Measurements from ENCODE around the gene CACNA1F. TPM values are rescaled to one million over a fixed set of nuclear protein-coding genes. Genes with fewer than 3 reads are reported as not detected.

Gene CACNA1F
- total RNA-seq, 1 donor from 2014 or later, result 0.07 TPM

GRCh38 chrX:49208399-49208798, 24.7 kb downstream of the CACNA1F start:
- H3K27ac Mint-ChIP-seq, result no peak overlapping the region
- intact Hi-C loops (cut with micrococcal nuclease), result no loop called here
- no peaks in the 10 kb centered on the region for H3K27me3 Mint-ChIP-seq

GRCh38 chrX:49206543-49206942, 26.6 kb downstream of the CACNA1F start:
- Mint-ChIP-seq H3K4me1 (no peaks in the 10 kb centered on the region), H3K27me3 (no peaks in the 10 kb centered on the region), H3K36me3 (ENCODE audit: low read depth) (no peaks in the 10 kb centered on the region), H3K4me3 (no peak overlapping the region), H3K27ac (no peak overlapping the region), H3K9me3 (no peaks in the 10 kb centered on the region)
- DNase-seq, result no peak
- intact Hi-C loops (cut with micrococcal nuclease), result no loop called here

More at GRCh38 chrX:49208399-49208798, 24.7 kb downstream of the CACNA1F start:
- Mint-ChIP-seq H3K36me3 (ENCODE audit: low read depth) (no peaks in the 10 kb centered on the region), H3K9me3 (no peaks in the 10 kb centered on the region), H3K4me3 (no peak overlapping the region), H3K4me1 (no peaks in the 10 kb centered on the region)
- no peak for DNase-seq

DNA sequence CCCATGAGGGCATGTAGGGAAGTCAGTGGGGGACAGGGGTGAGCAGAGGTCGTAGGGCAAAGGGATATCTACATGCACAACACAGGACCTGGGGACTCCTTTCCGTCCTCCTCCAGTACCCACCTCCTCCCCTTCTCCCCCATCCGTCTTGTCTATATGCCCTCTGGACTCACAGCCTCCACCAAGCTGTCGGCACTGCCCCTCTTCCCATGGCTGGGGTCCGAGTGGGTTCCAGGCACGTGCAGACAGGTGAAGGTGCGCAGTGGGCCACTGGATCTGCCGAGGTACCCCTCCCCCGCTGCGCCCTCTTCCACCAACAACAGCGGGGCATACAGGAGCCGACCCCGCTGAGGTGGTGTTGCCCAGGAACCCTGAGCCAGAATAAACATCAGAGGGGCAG, 27.7 kb downstream of the CACNA1F start:
- Mint-ChIP-seq H3K4me3 (no peak overlapping the region), H3K27me3 (no peaks in the 10 kb centered on the region), H3K4me1 (peaks cover 2% of the 10 kb centered on the region), H3K36me3 (ENCODE audit: low read depth) (no peaks in the 10 kb centered on the region), H3K9me3 (no peaks in the 10 kb centered on the region), H3K27ac (no peak overlapping the region)
- DNase-seq, result no peak
- intact Hi-C loops (cut with micrococcal nuclease), result no loop called here

DNA sequence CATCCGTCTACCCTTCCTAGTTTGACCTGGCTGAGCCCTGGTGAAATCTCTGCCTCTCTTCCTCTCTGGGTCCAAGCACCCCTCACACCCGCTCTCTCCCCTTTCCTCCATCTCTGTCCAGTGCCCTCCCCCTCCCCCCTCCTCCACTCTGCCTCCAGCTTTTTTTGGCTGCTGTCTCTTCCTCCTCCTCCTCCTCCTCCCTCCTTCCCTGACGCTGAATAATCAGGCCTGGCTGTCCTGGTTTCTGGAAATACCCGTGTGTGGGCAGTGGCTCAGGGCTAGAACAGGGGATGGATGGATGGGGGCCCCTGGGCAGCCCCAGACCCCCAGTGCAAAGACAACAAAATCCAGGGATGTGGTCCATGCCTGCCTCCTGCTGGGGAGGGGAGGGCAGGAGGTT, 28.4 kb downstream of the CACNA1F start:
- no peak for DNase-seq
- Mint-ChIP-seq H3K27ac (no peak overlapping the region), H3K4me3 (no peak overlapping the region), H3K4me1 (peaks cover 2% of the 10 kb centered on the region), H3K36me3 (ENCODE audit: low read depth) (no peaks in the 10 kb centered on the region), H3K9me3 (no peaks in the 10 kb centered on the region), H3K27me3 (no peaks in the 10 kb centered on the region)
- intact Hi-C loops (cut with micrococcal nuclease), result no loop called here

DNA sequence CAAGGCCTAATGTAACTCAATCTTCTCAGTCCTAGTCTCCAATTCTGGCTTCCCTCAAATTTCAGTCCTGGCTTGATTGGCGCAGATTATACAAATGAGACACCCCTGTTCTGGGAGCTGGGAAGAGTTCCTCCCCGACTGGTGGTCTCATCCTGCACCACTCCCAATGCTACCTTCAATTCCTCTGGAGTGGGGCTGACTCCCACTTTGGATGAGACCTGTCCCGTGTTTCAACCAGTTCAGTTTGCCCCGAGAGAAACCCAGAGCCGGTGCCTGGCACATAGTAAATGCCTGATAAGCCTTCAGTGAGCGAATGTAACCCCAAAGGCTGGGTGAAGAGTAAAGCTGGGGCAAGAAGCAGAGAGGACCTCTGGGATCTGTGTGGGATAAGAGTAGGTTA, 29.1 kb downstream of the CACNA1F start:
- peaks cover 5% of the 10 kb centered on the region for H3K4me1 Mint-ChIP-seq
- H3K27ac Mint-ChIP-seq, result no peak overlapping the region
- intact Hi-C loops (cut with micrococcal nuclease), result no loop called here
- no peaks in the 10 kb centered on the region for H3K36me3 Mint-ChIP-seq (ENCODE audit: low read depth)
- no peak for DNase-seq
- H3K4me3 Mint-ChIP-seq, result no peak overlapping the region
- H3K9me3 Mint-ChIP-seq, result no peaks in the 10 kb centered on the region
- H3K27me3 Mint-ChIP-seq, result no peaks in the 10 kb centered on the region

GRCh38 chrX:49203536-49203935, 29.6 kb downstream of the CACNA1F start:
- Mint-ChIP-seq H3K4me3 (no peak overlapping the region), H3K36me3 (ENCODE audit: low read depth) (no peaks in the 10 kb centered on the region), H3K27me3 (no peaks in the 10 kb centered on the region), H3K4me1 (peaks cover 10% of the 10 kb centered on the region), H3K27ac (no peak overlapping the region), H3K9me3 (no peaks in the 10 kb centered on the region)
- no peak for DNase-seq
- intact Hi-C loops (cut with micrococcal nuclease), result no loop called here

DNA sequence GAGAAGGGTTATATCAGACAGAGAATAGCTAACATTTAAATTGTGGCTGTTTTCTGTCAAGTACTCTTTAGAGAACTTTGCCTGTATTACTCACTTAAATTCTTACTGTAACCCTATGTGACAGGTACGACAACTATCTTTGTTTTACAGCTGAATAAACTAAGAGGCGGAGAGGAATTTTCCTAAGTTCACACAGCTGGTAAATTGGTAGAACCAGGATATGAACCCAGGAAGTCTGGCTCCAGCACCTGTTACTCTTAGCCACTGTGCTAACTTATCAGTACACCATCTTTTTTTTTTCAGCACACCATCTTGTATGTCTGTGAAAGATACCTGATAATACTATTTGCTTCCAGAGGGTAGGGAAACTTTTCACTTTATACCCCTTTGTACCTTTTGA, 31.1 kb downstream of the CACNA1F start:
- no peak overlapping the region for H3K4me3 Mint-ChIP-seq
- no peaks in the 10 kb centered on the region for H3K27me3 Mint-ChIP-seq
- DNase-seq, result no peak
- intact Hi-C loops (cut with micrococcal nuclease), result no loop called here
- H3K36me3 Mint-ChIP-seq (ENCODE audit: low read depth), result no peaks in the 10 kb centered on the region
- no peaks in the 10 kb centered on the region for H3K9me3 Mint-ChIP-seq
- H3K27ac Mint-ChIP-seq, result no peak overlapping the region
- H3K4me1 Mint-ChIP-seq, result peaks cover 17% of the 10 kb centered on the region

DNA sequence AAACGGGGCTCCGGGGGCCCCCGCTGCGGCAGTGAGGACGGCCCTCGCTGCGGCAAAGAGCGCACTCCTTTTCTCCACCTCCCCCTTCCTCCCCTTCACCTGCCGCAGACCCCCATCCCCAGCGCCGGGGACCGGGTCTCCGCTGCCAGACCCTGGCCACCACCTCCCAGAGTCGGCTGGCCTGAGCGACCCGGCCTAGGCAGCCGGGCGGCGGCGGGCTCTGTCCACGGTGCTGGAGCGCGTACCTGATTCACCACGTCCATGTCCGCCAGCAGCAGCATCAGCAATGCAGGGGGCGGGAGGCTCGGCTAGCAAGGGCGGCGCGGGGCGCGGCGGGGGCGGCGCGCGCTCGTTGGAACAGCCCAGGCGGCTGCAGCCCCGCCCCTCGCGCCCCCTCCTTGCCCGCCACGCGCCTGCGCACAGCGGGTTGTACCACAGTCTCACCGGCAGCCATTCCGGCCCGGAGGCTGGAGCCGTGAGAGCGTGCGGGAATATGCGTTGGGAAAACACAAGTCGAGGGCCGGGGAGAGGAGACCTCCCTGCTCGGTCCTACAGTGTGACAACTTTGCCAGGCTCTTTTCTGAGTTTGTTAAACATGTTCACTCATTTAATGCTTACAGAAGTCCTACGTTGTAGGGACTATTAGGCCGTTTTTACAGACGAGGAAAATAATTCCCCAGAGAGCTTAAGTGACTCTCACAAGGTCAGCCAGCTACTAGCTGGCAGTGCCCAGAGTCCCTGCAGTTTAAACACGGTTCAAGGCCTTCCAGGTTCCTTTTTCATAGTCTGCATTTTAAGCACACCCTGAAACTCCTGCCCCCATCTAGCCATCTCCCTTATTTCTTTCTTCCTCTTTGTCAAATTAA, 33.0 kb downstream of the CACNA1F start, which contains the start of gene SYP:
Gene SYP, minus strand, starts transcription at position 288 of the 866 bp plus-strand sequence. Its CDS starts 7 bp downstream, at position 281.
- intact Hi-C loops (cut with micrococcal nuclease), result loop anchor here (1.0 kb wide), 2 partner anchors 9 to 68 kb away; no protein-coding TSS in a partner anchor
- Mint-ChIP-seq H3K4me3 (peak within 1 kb of the TSS; percentile 80), H3K9me3 (no peaks in the 10 kb centered on the region), H3K27ac (peak within 1 kb of the TSS; percentile 69), H3K27me3 (no peaks in the 10 kb centered on the region), H3K4me1 (peaks cover 17% of the 10 kb centered on the region), H3K36me3 (ENCODE audit: low read depth) (no peaks in the 10 kb centered on the region)
- DNase-seq, result peak; percentile 96

DNA sequence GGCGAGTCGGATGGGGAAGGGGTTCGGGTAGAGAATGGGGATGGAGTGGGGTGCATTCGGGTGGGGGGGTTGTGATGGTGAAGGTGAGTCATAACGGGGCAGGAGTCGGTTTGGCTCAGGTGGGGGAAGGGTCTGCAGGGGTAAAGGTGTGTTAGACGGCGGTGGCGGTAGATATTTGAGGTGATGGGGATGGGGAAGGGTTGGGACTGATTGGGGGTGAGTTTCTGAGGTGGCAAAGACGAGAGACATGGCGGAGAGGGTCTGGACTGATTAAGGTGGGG, 33.9 kb downstream of the CACNA1F start:
- Mint-ChIP-seq H3K4me3 (peak overlapping the region; percentile 80), H3K27me3 (no peaks in the 10 kb centered on the region), H3K4me1 (peaks cover 17% of the 10 kb centered on the region), H3K36me3 (ENCODE audit: low read depth) (no peaks in the 10 kb centered on the region), H3K9me3 (no peaks in the 10 kb centered on the region), H3K27ac (no peak overlapping the region)
- intact Hi-C loops (cut with micrococcal nuclease), result no loop called here
- DNase-seq, result no peak

DNA sequence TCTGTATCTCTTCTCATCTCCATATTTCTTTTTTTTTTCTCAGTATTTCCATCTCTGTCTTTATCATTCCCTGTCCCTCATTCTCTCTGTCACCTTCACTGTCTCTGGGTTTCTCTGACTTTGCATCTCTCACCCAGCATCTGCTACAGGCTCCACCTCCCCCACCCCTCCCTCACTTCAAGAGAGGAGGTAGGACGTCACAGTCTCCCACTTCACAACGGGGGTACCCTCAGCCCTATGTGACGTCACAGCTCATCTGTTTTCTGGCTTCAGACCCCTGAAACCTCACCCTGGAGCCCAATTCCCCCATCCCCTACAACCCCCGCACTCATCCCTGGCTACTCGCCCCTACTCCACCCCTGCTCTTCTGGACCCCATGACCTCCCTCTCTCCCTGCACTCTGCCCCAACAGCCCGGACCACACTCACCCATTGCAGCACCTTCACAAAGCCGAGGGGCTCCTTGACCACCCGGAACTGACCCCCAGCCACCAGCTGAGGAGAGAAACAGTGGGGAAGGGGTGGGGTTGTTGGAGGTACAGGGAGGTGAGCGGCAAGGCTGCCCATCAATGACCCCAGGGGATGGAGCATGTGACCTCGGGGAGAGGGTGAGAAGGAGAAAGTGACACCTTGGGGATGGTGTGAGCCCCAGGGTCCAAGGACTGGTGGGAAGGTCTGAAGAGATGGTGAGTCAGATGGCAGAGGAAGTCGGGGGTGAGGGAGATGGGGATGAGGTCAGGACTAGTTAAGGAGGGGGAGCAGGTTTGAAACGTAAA, 34.4 kb downstream of the CACNA1F start:
- H3K27ac Mint-ChIP-seq, result no peak overlapping the region
- no peak for DNase-seq

GRCh38 chrX:49197543-49198087, 35.5 kb downstream of the CACNA1F start:
- no peaks in the 10 kb centered on the region for H3K27me3 Mint-ChIP-seq
- H3K4me3 Mint-ChIP-seq, result no peak overlapping the region
- intact Hi-C loops (cut with micrococcal nuclease), result no loop called here
- H3K27ac Mint-ChIP-seq, result no peak overlapping the region
- H3K9me3 Mint-ChIP-seq, result no peaks in the 10 kb centered on the region
- no peak for DNase-seq
- H3K36me3 Mint-ChIP-seq (ENCODE audit: low read depth), result no peaks in the 10 kb centered on the region
- H3K4me1 Mint-ChIP-seq, result peaks cover 29% of the 10 kb centered on the region

More for the DNA sequence above, 34.4 kb downstream of the CACNA1F start:
- peak overlapping the region; percentile 80 for H3K4me3 Mint-ChIP-seq
- intact Hi-C loops (cut with micrococcal nuclease), result no loop called here
- peaks cover 21% of the 10 kb centered on the region for H3K4me1 Mint-ChIP-seq
- H3K9me3 Mint-ChIP-seq, result no peaks in the 10 kb centered on the region
- H3K27me3 Mint-ChIP-seq, result no peaks in the 10 kb centered on the region
- H3K36me3 Mint-ChIP-seq (ENCODE audit: low read depth), result no peaks in the 10 kb centered on the region

GRCh38 chrX:49193542-49193964, 39.6 kb downstream of the CACNA1F start:
- Mint-ChIP-seq H3K27ac (peak overlapping the region; percentile 83), H3K9me3 (no peaks in the 10 kb centered on the region), H3K36me3 (ENCODE audit: low read depth) (no peaks in the 10 kb centered on the region), H3K4me1 (peaks cover 32% of the 10 kb centered on the region), H3K4me3 (peak overlapping the region; percentile 51), H3K27me3 (no peaks in the 10 kb centered on the region)
- DNase-seq, result no peak
- intact Hi-C loops (cut with micrococcal nuclease), result loop anchor here (2.0 to 5.0 kb wide), 2 partner anchors 79 to 561 kb away; no protein-coding TSS in a partner anchor

DNA sequence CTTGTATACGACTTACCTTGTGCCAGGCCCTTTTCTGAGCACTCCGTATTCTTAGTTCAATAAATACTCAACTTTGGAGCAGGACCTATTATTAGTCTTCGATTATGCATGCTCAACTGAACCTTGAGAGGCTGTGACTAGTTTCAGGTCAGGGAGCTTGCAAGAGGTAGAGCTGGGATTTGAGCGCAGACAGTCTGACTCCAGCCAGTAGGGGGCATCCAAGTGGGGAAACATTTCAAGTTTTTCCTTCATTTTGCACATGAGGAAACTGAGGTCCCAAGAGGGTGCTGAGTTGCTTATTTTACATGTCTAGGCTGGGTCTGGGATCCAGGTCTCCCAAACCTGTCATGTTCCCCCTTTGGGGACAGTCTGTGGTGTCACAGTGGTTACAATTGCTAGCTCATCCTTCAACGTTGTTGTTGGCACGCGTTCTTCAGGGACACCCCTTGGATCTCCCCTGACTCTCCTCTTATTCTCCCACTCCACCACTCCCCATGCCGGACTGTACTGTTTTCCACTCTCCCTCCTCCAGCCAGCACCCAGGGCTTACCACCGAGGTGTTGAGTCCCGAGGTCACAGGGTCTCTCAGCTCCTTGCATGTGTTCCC, 40.3 kb downstream of the CACNA1F start:
- Mint-ChIP-seq H3K9me3 (no peaks in the 10 kb centered on the region), H3K4me3 (peak overlapping the region; percentile 51), H3K27me3 (no peaks in the 10 kb centered on the region), H3K36me3 (ENCODE audit: low read depth) (no peaks in the 10 kb centered on the region), H3K4me1 (peaks cover 25% of the 10 kb centered on the region), H3K27ac (peak overlapping the region; percentile 60)
- intact Hi-C loops (cut with micrococcal nuclease), result loop anchor here (2.0 to 5.0 kb wide), 2 partner anchors 79 to 562 kb away; no protein-coding TSS in a partner anchor
- DNase-seq, result peak; percentile 80

Measured in activated CD4-positive, alpha-beta T cell treated with anti-CD3 and anti-CD28 coated beads, Interleukin-2, amount 10 ng/mL, durations not matched to agents 24 days and 14 days (primary cell).